GM21423 (cell line): ENCODE data around the gene TREH.

Experiments
- ATAC-seq: cut with Tn5 transposase; IDR thresholded peaks from one replicate; pipeline ENCODE4 v1.9.1; 2021; ENCODE audit warnings: mild to moderate bottlenecking, moderate library complexity; ENCODE audit not compliant: unreplicated experiment

Gene TREH

GRCh38 chr11:118670063-118670462, 9.4 kb downstream of the TREH start:
- ATAC-seq = no peak

GRCh38 chr11:118666371-118666770, 13.1 kb downstream of the TREH start:
- ATAC-seq = no peak

GRCh38 chr11:118663902-118664301, 15.5 kb downstream of the TREH start:
- ATAC-seq = no peak

DNA sequence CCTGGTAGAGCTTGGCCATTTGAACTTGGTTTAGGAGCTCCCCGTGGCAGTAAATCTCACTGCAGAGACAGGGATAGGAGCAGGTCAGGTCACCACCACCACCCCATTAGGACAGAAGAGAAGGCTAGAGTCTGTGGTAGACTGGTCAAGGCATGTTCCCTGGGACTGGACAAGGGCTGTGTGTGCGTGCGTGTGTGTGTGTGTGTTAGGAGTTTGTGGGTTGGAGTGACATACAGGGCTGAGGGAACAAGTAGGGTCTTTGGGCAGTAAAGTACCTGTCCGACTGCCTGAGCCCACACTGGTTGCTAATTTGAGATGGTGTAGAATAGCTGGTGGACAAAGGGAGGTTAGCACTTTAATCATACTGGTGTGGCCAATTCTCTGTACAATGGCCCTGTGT, 16.1 kb downstream of the TREH start:
- no peak for ATAC-seq

- no peak for ATAC-seq
Observed at GRCh38 chr11:118662401-118663271, 16.8 kb downstream of the TREH start.

DNA sequence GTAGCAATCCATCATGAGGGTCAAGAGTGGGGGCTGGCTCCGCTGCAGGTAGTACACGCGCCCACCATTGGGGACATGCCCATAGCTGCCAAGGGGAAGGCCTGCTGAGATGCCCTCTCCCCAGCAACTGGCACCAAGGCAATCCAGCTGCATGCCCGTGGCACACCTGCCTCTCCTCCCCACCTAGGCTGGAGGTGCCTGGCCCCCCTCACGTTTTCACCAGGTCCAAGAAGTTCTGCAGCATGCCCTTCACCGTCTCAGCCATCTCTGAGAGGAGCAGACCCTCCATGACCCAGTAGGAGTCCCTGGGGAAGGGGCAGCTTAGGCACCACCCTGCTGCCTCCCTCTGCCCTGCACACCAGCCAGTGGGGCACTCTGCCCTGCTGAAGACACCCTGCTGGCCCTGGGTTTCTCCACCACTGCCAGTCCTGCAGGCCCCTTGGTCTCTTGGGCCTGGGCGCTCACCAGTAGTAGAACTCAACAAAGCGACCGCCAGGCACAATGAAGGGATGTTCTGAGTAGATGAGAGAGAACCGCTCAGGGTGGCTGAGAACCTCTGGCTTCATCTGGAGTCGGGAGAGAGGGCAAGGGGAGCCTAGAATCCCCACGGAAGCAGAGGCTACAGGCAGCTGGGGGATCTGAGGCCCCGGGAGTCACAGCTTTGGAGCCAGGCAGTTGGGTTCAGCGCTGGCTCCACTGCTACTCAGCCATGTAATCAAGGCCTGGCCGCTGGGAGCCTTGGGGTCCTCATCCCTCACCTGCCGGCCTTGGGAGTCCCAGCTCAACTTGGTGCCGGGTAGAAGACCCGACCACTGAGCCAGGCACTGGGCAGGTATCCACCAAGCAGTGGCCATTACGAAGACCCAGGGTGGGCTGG, 17.8 kb downstream of the TREH start:
- no peak for ATAC-seq

GRCh38 chr11:118660681-118661424, 18.6 kb downstream of the TREH start:
- ATAC-seq = no peak

DNA sequence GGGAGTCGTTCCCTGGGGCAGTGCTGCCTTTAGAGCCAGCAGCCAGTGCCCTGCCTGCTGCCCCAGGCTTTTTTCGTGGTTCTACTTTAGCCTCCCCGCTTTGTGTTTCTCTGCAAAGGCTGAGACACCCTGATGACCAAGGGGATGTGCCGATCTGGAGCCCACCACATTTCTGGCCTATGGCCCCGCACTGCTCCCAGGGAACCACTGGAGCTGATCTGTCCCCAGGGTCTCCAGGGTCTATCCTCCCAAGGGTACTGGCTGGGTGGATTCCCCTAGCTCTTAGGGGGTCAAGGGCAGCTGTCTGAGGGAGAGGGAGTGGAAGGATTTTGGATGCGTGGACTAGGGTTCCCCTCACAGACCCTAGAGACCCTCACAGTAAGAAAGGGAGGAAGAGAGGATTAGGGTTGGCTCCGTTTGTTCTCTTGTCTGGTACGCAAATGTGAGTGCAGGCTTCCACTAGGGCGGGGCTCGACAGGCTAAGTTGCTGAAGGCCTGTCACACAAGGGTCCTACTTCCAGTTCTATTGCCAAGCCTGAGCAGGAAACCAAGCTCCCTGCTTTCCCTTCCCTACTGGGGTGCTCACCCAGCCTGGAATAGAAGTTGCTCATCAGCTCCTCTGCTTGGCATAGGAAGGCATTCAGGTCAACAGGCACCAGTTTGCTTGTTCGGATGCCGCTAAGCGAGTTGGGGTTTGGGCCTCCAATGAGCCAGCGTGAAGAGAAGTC, 19.3 kb downstream of the TREH start:
- no peak for ATAC-seq

DNA sequence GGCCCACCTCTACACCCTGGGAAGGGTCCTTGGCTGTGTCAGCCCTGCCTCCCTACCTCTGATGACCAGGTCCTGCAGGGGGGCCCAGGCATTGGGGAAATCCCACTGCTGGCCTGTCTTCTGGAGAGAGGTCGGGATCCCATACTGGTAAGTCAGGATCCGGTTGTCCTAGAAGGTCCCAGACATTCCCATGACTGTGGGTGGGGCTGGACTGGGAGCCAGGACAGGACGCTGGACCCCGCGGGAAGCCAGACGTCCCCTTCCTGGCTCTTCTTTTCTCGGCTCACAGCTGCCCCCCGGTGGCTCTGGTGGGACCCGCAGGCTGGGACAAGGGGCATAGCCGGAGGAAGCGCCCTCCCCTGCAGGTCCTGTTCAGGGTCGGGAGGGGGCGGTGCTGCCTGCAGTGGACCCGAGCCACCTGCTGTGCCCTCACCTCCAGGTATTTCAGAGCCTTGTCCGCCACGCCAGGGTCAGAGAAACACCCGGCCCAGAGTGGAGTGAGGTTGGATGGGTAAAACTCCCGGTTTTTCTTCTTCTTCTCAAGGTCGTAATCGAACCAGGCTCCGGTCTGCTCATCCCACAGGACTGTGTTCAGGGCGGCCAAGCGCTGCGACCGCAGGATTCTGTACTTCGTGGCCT, 20.0 kb downstream of the TREH start:
- ATAC-seq = peak; percentile 86

DNA sequence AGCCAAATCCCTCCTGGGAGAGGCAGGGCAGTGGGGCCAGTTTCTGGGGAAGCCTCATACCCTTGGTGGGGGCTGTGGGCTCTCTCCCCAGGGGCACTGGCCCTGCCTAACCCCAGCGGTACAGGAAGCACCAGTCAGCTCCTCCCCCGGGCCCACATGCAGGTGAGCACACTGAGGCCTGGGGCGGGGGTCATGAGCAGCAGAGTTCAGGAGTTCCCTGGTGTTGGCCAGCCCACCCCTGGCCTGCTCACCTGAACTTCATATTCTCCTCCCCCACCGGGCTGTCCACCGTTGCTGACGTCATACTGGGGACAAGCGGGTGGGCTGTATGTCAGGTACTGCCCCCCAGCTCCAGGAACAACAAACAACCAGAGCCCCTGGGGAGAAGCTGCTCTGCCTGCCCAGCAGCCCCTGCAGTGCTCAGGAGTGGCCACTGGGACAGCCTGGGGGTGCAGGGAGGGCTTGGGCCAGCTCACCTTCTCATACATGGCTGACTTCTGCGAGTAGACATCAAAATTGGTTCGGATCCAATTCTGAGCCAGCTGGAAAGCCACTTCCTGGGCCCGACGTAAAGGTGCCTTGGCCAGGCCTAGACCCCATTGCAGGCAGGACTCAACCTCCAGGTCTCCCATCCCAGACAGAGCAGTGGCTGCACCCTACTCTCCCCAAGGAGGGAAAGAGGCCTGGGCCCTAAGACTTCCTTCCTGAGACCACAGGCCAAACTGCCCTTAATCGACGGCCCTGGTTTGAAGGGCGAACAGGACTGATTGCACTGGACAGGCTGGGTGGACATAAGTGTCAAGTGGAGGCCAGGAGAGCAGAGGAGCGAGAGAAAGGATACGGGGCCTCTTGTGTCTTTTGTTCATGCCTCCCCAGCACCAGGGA, 20.8 kb downstream of the TREH start:
- ATAC-seq = no peak

DNA sequence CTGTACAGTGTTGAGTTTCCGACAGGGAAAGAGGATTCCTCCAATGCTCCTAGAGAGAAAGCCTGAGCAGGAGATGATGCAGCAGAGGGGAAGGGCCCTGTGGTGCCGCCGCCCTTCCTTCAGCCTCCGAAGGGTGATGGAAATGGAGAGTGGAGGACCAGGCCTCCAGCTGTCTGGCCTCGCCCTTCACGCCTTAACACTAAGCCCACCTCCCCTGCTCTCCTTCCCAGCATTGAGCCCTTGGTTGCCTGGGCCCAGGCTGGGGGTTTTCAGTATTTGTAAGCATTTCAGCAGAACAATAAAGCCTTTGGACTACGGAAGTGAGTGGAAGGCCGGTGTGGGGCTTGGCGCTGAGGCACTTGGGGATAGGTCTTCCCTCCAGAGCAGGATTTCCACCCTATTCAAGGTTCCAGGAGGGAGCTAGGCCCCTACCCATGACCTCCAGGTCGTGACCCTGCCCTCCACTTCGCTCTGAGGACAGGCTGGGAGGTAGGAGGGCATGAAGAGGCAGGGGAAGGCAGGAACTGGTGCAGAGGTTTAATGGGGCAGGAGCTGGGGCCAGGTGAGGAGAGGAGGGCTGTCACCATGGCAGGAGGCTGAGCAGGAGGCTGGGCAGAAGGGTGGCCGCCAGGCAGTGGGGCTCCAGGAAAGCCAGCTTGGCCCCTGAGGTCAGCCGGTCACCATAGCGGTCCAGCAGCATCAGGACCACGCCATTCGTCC, 21.6 kb downstream of the TREH start:
- ATAC-seq = no peak

GRCh38 chr11:118657238-118657637, 22.2 kb downstream of the TREH start:
- ATAC-seq = no peak

DNA sequence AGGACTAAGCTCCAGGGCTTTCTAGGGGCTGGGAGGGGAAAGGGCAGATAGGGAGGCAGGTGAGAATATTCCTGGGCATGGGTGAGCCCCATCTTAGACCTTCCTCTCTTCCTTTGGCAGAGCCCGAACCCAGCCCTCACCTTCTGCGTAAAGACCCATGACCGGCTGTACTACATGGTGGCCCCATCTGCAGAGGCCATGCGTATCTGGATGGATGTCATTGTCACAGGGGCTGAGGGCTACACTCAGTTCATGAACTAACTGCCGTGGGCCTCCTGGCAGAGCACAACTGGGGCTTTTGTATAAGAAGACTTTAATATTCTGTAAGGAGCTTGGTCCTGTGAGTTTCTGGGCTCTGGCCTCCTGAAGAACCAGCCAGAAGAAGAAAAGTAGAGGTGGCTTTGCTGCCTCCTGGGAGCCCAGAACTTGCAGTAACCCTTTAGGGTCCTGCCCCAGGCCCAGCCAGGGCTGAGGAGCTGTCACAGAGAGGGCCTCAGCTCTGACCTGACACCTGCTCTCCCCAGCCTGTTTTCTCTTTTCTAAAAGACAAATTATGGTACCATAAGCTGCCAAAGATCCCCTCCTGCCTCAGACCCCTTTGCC, 22.8 kb downstream of the TREH start:
- no peak for ATAC-seq

GRCh38 chr11:118655486-118656190, 23.8 kb downstream of the TREH start:
- no peak for ATAC-seq

- no peak for ATAC-seq
Observed at GRCh38 chr11:118653684-118654390, 25.6 kb downstream of the TREH start.

DNA sequence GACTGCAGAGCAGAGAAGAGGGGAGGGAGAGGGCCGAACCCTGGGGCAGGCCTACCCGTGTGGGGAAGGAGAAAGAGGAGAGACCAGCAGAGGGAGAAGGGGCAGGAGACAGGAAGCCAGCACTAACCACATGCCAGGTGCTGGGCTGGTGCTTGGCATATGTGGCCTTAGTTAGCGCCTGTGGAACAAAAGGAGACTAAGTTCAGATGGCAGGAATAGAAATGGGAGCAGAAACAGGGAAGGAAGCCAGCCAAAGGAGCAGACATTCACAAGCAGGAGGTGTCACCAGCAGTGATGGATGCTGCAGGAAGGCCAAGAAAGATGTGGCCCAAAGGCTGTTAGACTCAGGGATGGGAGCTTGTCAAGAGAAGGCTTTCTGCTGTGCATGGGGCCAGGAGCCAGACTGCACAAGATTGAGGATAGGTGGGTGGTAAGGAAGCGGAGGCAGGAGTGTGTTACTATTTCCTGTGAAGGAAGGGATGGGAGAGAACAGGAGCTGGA, 26.7 kb downstream of the TREH start:
- no peak for ATAC-seq

GRCh38 chr11:118651820-118652219, 27.6 kb downstream of the TREH start:
- no peak for ATAC-seq
